SHP77 treated with DMSO at 0.1 percent for 48 hours (cell line): ENCODE results near the gene ZYX.

Experiments used
- DNase-seq: peaks from one replicate; lab custom pipeline; 2025; lab: John Stamatoyannopoulos, UW

ZYX gene

GRCh38 chr7:143362131-143363015 lies 18.8 kb upstream of the ZYX start, which contains the start of gene FAM131B:
FAM131B (minus strand) TSS chr7:143362713; CDS start chr7:143362603, 110 bp downstream.
- DNase-seq, result no peak

GRCh38 chr7:143363016-143363937 lies 17.9 kb upstream of the ZYX start:
- DNase-seq, result no peak

GRCh38 chr7:143367972-143368371 lies 13.2 kb upstream of the ZYX start:
- DNase-seq, result peak; percentile 30

GRCh38 chr7:143368387-143368786 lies 12.8 kb upstream of the ZYX start:
- no peak for DNase-seq

GRCh38 chr7:143369678-143370651 lies 11.2 kb upstream of the ZYX start:
- DNase-seq, result no peak

- peak; percentile 54 for DNase-seq
Measured at GRCh38 chr7:143372070-143372469, 9.1 kb upstream of the ZYX start.

- no peak for DNase-seq
Measured at GRCh38 chr7:143373255-143373794, 7.8 kb upstream of the ZYX start.

GRCh38 chr7:143374561-143374960 lies 6.6 kb upstream of the ZYX start:
- DNase-seq, result no peak

- no peak for DNase-seq
Measured at GRCh38 chr7:143375298-143376034, 5.7 kb upstream of the ZYX start.

- DNase-seq, result no peak
Measured at GRCh38 chr7:143376396-143376795, 4.7 kb upstream of the ZYX start.

- DNase-seq, result no peak
Measured at GRCh38 chr7:143379611-143380259, 1.4 kb upstream of the ZYX start.

- no peak for DNase-seq
Measured at GRCh38 chr7:143380260-143380645, 892 bp upstream of the ZYX start.

GRCh38 chr7:143381427-143382125 lies 431 bp downstream of the ZYX start:
- DNase-seq, result no peak

GRCh38 chr7:143382126-143382790 lies 1.1 kb downstream of the ZYX start:
- DNase-seq, result no peak

- no peak for DNase-seq
Measured at GRCh38 chr7:143382791-143383641, 1.9 kb downstream of the ZYX start.

- DNase-seq, result no peak
Measured at GRCh38 chr7:143383642-143383957, 2.5 kb downstream of the ZYX start.

GRCh38 chr7:143384148-143384547 lies 3.0 kb downstream of the ZYX start:
- no peak for DNase-seq
